DMS 273 (cell line): ENCODE measurements around the gene NDC80.

Experiments used
- DNase-seq: peaks from one replicate; lab custom pipeline; 2025; ENCODE audit not compliant: unreplicated experiment; lab: John Stamatoyannopoulos, UW

Gene NDC80

GRCh38 chr18:2557536-2557935 is 13.8 kb upstream of the NDC80 start:
- DNase-seq, result no peak

GRCh38 chr18:2559249-2559648 is 12.1 kb upstream of the NDC80 start:
- no peak for DNase-seq

GRCh38 chr18:2564373-2564772 is 7.0 kb upstream of the NDC80 start:
- no peak for DNase-seq

- DNase-seq, result no peak
Measured at GRCh38 chr18:2568129-2568528, 3.2 kb upstream of the NDC80 start.

GRCh38 chr18:2568605-2569004 is 2.8 kb upstream of the NDC80 start:
- DNase-seq, result no peak

GRCh38 chr18:2569338-2570207 is 1.8 kb upstream of the NDC80 start:
- no peak for DNase-seq

GRCh38 chr18:2570772-2571199 is 571 bp upstream of the NDC80 start:
- DNase-seq, result peak; percentile 87

- DNase-seq, result peak; percentile 41
Measured at GRCh38 chr18:2572171-2572569, 813 bp downstream of the NDC80 start.

- no peak for DNase-seq
Measured at GRCh38 chr18:2572892-2573291, 1.5 kb downstream of the NDC80 start.

GRCh38 chr18:2573408-2573807 is 2.1 kb downstream of the NDC80 start:
- DNase-seq, result no peak

- DNase-seq, result no peak
Measured at GRCh38 chr18:2587788-2588187, 16.4 kb downstream of the NDC80 start.

GRCh38 chr18:2588666-2589344 is 17.4 kb downstream of the NDC80 start:
- no peak for DNase-seq

- DNase-seq, result no peak
Measured at GRCh38 chr18:2589345-2590068, 18.1 kb downstream of the NDC80 start.

- DNase-seq, result no peak
Measured at GRCh38 chr18:2590303-2590702, 18.9 kb downstream of the NDC80 start.

GRCh38 chr18:2597639-2598038 is 26.3 kb downstream of the NDC80 start:
- DNase-seq, result no peak

GRCh38 chr18:2602844-2603243 is 31.5 kb downstream of the NDC80 start:
- no peak for DNase-seq

GRCh38 chr18:2606335-2606734 is 35.0 kb downstream of the NDC80 start:
- DNase-seq, result no peak

GRCh38 chr18:2609604-2610003 is 38.2 kb downstream of the NDC80 start:
- no peak for DNase-seq

GRCh38 chr18:2610549-2610948 is 39.2 kb downstream of the NDC80 start:
- DNase-seq, result no peak

GRCh38 chr18:2612996-2613395 is 41.6 kb downstream of the NDC80 start:
- no peak for DNase-seq

GRCh38 chr18:2617401-2617998 is 46.1 kb downstream of the NDC80 start:
- peak; percentile 8 for DNase-seq
